Superior temporal gyrus (tissue), 1 donor: ENCODE data around the gene SNAPIN.
"Not testable (repeated sequence)": the region's sequence is repeated elsewhere in the genome, so short reads cannot be mapped to it uniquely, and the experiment has no call there.

Experiments used
- DNase-seq: peaks from one replicate; pipeline ENCODE4 v3.0.0-alpha.2; 2016; ENCODE audit errors: extremely low spot score

The SNAPIN gene

DNA sequence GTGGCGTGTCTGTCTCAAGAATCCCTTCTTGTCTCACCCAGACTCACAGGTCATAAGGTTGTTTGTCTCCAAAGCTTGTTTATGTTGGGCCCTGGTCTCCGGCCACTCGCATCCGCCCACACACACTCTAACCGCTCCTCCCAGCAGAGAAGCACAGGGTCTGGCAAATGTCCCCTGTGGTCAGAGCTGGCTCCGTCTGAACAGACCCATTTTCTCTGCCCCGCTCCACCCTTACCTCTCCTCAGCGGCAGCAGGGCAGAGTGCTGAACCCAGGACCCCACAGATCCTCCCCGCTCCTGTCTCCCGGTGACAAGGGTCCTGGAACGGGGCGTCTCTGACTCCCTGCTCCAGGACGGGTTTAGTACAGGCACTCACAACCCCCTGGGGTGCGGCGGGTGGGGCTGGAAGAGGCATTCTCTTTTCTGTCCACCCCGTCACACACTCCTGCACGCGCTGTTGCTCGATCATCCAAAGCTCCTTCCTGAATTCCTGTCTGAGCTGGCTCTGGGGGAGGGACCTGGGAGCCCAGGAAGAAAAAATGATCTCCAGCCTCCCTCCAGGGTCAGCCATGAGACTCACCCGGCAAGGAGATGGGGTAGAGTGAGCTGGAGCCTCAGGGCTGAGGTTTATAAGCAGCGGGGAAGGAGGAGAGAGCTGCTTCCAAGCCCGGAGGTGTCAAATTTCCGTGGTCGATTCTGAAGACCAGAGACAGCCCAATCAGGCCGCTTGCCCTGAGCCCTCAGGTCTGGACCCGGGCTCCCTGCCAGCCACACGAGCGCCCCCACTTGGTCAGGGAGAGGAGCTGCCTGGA is 31.4 kb upstream of the SNAPIN start, which contains the start of gene S100A13:
S100A13 (minus strand) TSS at position 602 of the 811 bp plus-strand sequence. CDS start 1,033 bp downstream, outside the sequence.
- peak; percentile 57 for DNase-seq

DNA sequence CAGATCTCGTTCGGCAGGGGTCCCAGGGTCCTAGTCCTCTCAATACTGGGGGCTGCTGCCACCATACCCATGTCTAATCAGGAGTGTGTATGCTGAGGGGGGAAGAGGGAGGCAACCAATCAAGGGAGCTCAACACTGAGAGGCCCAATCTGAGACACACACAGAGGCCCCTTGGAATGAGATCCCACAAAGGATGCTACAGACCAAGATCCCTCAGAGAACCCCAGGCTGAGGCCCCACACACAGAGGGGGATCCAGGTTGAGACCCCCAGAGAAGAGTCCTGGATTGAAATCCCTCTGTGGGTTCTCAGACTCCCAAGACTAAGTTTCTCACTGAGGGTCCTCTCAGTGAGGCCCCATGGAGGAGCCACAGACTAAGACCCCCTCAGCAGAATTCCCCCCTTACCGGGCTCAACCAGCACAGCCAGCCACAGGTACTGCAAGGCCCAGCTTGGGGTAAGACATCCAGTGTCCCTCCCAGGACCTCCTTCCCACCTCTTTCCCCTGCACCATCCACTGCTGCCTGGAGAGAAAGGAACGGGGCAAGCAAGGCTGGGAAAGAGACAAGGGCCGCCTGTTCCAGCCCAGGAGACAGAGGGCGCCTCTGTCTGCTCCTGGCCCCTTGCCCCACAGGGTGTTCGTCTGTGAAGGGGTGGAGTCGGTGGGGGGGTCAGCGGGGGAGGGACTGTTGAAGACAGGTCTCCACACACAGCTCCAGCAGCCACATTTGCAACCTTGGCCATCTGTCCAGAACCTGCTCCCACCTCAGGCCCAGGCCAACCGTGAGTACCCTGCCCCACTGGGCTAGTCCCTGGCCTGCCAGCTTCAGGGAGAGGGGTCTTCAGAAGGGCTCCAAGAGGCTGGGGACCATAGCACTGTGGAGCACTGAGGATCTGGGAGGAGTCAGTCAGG is 30.5 kb upstream of the SNAPIN start, which contains the start of gene S100A1:
S100A1 (plus strand) TSS at position 720 of the 912 bp plus-strand sequence. CDS start 2,088 bp downstream, outside the sequence.
- DNase-seq: peak; percentile 76

DNA sequence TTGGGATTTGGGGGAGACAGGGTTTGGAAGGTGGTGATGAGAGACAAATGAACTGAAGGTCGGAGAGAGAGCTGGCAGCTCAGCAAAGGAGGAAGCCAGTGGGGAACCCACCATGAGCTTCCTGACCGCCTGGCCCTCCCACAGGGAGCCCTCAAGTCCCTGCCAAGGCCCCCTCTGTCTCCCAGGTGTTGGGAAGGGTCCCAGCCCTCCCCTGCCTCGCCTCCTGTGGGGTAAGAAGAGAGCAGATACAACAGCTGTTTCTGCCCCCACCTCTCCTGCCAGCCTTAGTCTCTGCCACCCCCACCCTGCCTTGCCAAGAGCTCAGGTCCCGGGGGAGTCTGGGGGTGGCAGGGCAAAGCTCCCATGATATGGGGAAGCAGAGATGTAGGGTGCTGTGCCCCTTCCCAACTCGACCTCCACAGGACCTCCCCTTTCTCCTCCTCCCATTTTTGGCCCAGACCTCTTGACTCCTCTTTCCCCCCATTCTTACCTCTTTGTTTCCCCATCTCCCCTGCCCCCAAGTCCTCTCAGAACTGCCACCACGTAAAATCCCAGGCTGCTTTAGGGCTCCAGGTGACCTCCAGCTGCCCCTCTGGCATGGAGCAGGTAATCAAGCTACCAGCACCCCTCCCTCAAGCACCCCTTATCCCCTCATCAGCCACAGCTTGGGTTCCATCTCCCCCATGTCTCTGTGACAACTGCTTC is 29.7 kb upstream of the SNAPIN start:
- no peak for DNase-seq

- no peak for DNase-seq
Observed at GRCh38 chr1:153629343-153629665, 29.2 kb upstream of the SNAPIN start.

- DNase-seq: no peak
Observed at GRCh38 chr1:153629971-153630370, 28.5 kb upstream of the SNAPIN start.

DNA sequence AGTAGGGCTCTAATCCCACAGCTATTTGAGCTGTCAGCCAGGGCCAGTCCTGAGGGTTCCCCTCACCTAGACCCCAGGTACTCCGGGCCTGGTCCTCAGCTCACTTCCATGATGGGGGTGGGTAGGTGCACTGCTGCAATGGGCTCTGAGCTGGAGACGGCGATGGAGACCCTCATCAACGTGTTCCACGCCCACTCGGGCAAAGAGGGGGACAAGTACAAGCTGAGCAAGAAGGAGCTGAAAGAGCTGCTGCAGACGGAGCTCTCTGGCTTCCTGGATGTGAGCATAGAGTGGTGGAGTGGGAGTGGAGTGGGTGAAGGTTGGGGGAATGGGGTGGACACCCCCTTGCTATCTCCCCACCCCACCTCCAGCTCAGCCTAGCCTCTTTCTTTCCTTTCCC is 28.1 kb upstream of the SNAPIN start:
- DNase-seq: no peak

DNA sequence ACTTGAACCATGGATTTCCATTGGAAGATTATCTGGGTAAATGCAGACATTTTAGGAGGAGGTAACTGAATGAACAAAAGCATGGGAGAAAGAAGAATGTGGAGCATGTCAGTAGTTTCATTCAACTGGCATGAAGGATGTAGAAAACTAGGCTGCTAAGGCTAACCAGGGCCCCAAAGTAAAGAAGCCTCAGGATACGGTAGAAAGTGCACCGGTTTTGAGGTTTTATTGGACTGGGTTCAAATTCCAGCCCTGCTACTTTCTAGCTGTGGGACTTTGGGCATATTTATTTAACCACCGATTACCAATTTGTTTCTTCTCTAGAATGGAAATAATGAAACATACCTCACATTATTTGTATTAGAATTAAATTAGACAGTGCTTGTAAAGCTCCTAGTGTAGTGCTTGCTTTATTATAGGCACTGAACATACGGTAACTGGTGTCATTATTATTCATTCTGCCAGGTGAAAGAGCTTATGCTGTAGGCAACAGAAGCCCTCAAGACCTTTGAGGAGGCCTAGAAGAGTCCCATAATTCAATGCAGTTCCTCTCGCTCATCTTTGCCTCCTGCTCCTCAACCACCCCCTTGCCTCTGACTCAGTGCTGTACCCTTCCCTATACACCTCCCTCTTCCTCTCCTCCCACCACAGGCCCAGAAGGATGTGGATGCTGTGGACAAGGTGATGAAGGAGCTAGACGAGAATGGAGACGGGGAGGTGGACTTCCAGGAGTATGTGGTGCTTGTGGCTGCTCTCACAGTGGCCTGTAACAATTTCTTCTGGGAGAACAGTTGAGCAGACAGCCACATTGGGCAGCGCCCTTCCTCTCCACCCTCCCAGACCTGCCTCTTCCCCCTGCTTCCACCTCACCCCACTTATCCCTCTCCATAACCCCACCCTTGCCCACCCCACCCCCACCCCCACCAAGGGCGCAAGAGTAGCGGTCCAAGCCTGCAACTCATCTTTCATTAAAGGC is 27.2 kb upstream of the SNAPIN start:
- no peak for DNase-seq

- DNase-seq: no peak
Observed at GRCh38 chr1:153633161-153633753, 25.2 kb upstream of the SNAPIN start.

- DNase-seq: peak; percentile 100
Observed at GRCh38 chr1:153633754-153634665, 24.5 kb upstream of the SNAPIN start, which contains the start of gene CHTOP. Gene CHTOP (plus strand): TSS chr1:153634066. CDS start chr1:153636589, 2,523 bp downstream.

DNA sequence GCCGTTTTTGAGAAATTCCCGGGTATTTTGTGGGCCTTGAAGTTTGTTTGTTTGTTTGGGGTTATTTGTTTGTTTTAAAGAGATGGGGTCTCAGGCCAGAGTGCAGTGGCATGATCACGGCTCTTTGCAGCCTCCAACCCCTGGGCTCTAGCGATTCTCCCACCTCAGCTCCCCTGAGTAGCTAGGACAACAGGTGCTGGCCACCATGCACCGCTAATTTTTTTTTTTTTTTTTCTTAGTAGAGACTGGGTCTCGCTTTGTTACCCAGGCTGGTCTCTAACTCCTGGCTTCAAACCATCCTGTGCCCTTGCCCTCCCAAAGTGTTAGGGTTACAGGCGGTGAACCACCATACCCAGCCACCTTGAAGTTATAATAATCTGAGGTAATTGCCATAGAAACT is 22.6 kb upstream of the SNAPIN start:
- no peak for DNase-seq

DNA sequence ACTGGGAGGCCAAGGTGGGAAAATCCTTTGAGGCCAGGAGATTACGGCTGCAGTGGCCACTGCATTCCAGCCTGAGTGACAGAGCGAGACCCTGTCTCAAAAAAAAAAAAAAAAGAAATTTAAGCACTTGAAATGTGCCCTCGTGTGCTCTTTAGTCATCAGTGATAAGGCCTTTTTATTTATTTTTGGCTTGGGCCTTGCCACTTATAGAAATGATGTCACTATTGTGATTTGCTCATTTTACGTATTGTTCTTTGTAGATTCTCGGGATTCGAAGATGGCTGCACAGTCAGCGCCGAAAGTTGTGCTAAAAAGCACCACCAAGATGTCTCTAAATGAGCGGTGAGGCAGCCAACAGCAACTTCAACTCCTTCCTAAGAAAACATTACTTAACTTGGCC is 22.2 kb upstream of the SNAPIN start:
- DNase-seq: no peak

DNA sequence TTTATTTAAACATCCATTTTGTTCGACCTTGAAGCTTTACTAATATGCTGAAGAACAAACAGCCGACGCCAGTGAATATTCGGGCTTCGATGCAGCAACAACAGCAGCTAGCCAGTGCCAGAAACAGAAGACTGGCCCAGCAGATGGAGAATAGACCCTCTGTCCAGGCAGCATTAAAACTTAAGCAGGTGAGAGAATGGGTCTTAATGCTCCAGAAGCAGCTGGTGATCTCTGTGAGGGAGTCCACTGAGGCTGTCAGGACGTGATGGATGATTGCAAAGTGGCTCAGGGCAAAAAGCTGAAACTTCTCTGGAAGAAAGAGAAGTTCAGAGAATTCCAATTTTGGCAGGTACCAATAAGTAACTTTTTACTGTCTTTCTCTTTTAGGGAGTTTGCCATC is 20.2 kb upstream of the SNAPIN start:
- DNase-seq: no peak

DNA sequence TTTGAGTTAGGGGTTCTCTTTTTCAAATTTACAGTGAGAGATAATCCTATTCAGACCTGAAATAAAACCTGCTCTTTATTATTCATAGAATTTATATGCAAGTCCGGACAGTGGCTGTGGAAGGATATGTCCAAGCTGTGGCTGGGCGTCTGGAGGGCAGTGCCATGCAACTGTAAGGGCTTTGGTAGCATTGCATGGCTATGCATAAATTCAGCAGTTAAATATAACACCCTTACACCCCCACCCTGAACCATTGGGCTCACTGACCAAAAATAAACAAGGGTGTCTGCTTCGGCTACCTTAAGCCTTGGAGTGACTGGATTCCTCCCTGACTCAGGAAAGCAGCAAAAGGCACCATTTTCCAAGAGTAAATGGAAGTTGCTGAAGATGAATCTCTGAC is 19.2 kb upstream of the SNAPIN start:
- no peak for DNase-seq

DNA sequence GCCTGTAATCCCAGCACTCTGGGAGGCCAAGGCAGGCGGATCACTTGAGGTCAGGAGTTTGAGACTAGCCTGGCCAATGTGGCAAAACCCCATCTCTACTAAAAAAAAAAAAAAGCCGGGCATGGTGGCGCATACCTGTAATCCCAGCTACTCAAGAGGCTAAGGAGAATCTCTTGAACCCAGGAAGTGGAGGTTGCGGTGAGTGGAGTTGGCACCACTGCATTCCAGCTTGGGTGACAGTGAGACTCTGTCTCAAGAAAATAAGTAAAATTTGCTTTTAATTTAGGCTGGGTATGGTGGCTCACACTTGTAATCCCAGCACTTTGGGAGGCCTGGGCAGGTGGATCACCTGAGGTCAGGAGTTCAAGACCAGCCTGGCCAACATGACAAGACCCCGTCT is 18.3 kb upstream of the SNAPIN start:
- DNase-seq: not testable (repeated sequence)

- no peak for DNase-seq
Observed at GRCh38 chr1:153640861-153641260, 17.6 kb upstream of the SNAPIN start.

DNA sequence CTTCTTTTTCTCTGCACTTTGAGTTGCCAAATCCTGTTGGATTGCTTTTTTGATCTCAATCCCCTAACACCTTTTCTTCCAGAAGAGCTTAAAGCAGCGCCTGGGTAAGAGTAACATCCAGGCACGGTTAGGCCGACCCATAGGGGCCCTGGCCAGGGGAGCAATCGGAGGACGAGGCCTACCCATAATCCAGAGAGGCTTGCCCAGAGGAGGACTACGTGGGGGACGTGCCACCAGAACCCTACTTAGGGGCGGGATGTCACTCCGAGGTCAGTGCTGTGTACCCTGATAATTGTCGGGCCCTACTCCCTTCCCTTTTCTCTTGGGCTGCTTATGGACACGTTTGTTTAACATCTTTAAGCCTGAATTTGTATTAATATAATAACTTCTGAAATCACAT is 16.3 kb upstream of the SNAPIN start:
- DNase-seq: no peak

DNA sequence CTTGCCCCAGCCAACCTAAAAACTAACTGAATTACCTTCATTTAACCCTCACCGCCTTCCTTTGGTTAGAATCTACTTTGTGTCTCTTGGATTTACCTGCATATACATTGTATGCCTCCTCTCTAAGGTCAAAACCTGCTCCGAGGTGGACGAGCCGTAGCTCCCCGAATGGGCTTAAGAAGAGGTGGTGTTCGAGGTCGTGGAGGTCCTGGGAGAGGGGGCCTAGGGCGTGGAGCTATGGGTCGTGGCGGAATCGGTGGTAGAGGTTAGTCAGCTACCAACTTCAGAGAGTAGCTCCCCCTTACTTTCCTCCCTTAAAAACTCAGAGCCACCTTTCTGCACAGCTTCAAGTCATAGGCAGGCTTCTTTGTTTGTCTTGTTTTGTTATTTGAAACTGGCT is 15.4 kb upstream of the SNAPIN start:
- DNase-seq: no peak

- no peak for DNase-seq
Observed at GRCh38 chr1:153643816-153644215, 14.7 kb upstream of the SNAPIN start.

- DNase-seq: no peak
Observed at GRCh38 chr1:153646672-153647345, 11.7 kb upstream of the SNAPIN start.
